Femur (tissue), 1 donor: ENCODE data around the gene GRAMD1B.
"Not testable (repeated sequence)": the region's sequence is repeated elsewhere in the genome, so short reads cannot be mapped to it uniquely, and the experiment has no call there.

Experiments
- DNase-seq: peaks from one replicate; pipeline ENCODE4 v3.0.0-alpha.2; 2017

GRAMD1B gene

DNA sequence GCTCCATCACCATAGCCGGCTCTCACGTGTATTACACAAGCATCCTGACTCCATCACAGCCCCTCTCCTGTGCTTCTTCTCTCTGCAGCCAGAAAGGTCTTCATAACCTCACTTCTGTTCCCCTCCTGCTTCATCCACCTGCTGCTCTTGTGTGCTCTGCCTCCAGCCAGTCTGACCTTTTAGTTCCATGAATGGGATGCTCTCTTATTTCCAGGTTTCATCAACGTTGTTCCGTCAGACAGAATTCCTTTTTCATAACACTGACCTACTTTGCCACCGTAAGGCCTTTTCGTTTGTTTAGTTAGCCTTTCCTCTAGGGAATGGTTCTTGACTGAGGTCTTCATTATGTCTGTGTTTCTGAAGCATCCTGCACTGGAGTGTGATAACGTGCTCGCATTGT, 18.8 kb downstream of the GRAMD1B start:
- no peak for DNase-seq

- DNase-seq, result no peak
Measured at GRCh38 chr11:123449436-123449835, 19.4 kb downstream of the GRAMD1B start.

- peak; percentile 54 for DNase-seq
Measured at GRCh38 chr11:123450623-123451022, 20.6 kb downstream of the GRAMD1B start.

DNA sequence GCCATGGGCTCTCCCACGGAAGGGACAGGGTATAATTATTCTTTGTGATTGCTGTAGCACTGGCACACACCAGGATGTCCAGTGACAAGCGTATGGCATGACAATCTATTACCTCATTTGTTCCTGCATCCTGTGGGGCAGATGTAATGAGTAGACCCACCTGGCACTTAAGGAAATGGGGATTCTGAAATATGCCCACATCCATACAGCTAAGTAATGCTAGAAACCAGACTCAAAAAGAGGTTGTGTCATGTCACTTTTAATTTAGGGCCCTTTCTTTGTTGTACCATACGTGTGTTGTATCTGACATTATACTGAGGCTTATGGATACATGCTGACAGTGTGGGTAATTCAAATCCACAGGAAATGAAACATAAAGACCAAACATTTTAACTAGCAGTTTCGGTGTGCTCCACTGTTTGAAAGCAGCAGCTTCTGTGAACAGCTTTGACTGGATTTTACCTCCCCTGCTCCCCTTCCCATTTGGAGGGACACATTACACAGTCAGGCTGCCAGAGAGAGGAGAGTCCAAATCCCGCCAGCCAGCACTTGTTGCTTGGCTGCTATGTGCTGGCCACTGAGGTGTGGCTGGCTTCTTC, 21.2 kb downstream of the GRAMD1B start:
- no peak for DNase-seq

DNA sequence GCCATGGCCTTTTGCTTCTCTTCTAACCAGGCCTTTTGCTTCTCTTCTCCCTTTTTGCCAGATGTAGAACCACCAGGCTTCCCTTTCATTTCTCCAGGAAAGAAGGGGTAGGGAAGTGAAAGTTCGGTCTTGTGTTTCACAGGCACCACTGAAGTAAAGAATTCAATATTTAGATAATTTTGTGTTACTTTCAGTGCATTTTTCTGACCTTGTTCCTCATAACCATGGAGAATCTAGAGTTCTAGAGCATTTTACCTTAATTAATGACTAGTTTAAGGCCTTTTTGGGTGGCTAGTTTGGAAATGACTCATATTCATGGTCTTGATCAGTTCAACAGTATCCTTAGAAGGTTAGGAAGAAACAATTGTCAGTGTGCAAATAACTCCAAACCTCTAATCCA, 22.7 kb downstream of the GRAMD1B start:
- no peak for DNase-seq

GRCh38 chr11:123454060-123454651, 24.1 kb downstream of the GRAMD1B start:
- DNase-seq, result no peak

GRCh38 chr11:123454796-123455195, 24.7 kb downstream of the GRAMD1B start:
- DNase-seq, result no peak

DNA sequence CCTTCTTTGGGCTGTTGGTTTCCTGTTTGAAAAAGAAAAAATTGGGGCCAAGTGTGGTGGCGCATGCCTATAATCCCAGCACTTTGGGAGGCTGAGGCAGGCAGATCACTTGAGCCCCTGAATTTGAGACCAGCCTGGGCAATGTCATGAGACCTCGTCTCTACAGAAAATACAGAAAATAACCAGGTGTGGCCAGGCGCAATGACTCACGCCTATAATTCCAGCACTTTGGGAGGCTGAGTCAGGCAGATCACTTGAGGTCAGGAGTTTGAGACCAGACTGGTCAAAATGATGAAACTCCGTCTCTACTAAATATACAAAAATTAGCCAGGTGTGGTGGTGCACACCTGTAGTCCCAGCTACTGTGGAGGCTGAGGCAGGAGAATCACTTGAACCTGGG, 26.4 kb downstream of the GRAMD1B start:
- DNase-seq, result not testable (repeated sequence)

DNA sequence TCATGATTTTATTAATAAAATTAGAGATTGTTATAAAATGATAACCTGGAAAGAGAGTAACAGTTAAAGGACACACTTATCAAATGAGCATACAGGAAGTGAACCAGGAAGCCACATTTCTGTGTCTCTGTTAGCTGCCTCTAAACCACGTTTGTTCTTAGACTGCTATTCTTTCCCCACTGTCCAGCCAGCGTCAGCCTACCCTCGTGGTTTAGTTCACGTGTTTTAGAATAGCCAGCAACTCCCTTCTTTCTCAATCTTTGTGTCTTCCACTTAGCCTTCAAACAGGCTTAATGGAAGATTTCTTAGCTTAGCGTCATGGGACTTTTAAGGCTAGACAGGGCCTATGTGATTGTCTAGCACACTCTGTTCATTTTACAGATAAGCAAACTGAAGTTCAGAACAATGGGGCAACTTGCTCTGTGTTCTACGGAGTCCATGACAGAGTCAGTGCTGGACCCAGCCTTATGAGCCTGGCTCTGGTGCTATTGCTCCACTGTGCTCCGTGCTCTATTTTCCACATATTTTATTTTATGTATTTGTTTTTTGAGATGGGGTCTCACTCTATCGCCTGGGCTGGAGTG, 27.2 kb downstream of the GRAMD1B start:
- DNase-seq, result no peak

- no peak for DNase-seq
Measured at GRCh38 chr11:123458501-123458900, 28.4 kb downstream of the GRAMD1B start.

GRCh38 chr11:123460012-123460700, 30.1 kb downstream of the GRAMD1B start:
- no peak for DNase-seq

DNA sequence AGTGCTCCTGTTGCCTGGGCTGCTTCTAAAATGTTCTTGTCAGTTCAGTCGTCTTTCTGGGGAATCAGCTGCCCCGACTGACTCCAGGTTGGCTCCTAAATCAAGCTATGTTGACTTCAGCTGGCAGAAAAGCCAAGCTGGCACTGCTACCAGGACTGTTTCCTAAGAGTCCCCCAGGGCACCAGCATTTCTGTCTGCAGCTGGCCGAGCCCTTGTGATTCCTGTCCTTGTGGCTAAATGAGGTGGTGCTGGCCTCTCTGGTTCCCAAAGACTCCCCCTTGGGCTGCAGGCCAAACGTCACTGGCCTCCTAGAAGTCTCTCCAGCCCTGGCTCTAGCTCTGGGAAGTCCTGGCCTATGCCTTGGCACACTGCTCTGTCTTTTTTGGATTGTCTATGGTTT, 31.1 kb downstream of the GRAMD1B start:
- peak; percentile 49 for DNase-seq

GRCh38 chr11:123465667-123466066, 35.6 kb downstream of the GRAMD1B start:
- not testable (repeated sequence) for DNase-seq

DNA sequence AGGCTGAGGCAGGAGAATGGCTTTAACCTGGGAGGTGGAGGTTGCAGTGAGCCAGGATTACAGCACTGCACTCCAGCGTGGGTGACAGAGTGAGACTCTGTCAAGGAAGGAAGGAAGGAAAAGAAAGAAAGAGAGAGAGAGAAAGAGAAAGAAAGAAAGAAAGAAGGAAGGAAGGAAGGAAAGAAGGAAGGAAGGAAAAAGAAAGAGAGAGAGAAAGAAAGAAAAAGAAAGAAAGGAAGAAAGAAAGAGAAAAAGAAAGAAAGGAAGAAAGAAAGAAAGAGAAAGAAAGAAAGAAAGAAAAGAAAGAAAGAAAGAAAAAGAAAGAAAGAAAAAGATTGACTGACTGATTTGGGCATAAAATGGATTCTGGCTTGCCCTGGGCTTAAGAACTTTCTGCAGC, 36.1 kb downstream of the GRAMD1B start:
- DNase-seq, result not testable (repeated sequence)

DNA sequence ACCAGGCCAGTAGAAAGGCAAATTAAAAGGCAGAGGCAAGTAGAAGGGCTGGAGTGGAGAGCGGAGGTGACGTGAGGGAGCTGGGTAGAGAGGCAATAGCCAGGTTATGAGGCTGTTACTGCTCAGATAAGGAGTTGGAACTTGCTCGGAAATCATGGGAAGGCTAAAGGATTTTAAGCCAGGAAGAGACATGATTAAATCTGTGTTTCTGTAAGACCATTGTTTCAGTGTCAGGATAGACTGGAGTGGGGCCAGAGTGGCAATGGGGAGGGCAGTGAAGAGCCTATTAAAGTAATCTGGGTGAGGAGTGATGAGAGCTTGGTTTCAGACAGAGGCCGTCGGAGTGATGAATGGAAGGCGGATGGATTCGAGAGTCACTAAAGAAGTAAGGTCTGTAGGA, 39.0 kb downstream of the GRAMD1B start:
- no peak for DNase-seq

DNA sequence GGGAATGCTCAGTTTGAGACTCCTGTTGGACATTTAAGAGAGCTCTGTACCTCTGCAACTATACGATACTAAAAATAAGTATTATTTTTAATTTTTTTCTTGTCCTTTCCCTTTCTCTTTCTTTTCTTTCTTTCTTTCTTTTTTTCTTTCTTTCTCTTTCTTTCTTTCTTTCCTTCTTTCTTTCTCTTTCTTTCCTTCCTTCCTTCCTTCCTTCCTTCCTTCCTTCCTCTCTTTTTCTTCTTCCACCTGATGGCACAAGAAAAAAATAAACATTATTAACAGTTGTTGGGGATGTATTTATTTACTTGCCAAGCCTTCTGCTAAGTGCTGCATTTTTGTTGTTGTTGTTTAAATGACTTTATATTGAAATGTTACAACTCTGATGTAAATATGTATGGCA, 39.5 kb downstream of the GRAMD1B start:
- DNase-seq, result no peak

GRCh38 chr11:123470842-123471241, 40.8 kb downstream of the GRAMD1B start:
- no peak for DNase-seq

DNA sequence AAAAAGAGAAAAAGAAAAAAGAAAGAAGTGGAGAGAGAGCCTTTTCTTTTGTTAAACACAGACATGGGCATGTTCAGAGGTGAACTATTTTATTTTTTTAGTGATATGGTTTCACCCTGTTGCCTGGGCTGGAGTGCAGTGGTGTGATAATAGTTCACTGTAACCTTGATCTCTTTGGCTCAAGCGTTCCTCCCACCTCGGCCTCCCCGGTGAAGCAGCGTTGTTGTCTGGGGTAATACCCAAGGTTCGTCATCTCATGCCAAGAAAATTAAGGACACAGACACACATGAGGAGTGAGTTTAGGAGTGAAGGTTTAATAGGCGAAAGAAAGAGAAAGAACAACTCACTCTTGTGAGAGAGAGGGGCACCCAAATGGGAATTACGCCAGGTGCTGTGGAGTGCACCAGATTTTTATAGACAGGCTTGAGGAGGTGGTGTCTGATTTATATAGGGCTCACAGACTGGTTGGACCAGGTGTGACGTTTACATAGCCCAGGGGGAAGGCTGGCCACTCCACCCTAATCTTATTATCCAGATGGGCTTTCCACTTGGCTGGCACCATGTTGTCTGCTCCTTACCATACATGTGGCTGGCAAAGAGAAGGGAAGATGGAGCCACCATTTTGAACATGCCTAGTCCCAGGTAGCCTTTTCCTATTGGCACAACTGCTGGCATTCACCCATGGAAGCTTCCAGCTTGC, 42.3 kb downstream of the GRAMD1B start:
- DNase-seq, result no peak

GRCh38 chr11:123473941-123474677, 44.0 kb downstream of the GRAMD1B start:
- DNase-seq, result no peak

- peak; percentile 33 for DNase-seq
Measured at GRCh38 chr11:123474994-123475393, 44.9 kb downstream of the GRAMD1B start.

DNA sequence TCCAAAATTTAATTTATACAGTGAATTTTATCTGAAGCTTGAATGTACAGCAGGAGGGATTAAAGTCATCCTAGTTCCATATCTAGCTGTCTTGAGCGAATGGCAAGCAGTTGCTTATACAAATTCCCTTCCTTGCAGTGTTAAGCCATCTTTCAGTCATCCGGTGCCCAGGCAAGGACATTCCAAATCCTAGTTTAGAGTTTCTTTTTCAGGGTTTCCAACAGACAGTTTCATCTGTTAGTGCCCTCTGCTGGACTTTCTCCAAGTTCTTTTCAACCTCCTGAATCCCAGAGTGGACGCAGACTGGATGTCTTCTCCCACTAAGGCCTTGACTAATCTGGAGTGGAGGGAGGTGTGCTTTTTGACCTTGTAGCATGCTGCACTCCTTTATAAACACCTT, 45.4 kb downstream of the GRAMD1B start:
- no peak for DNase-seq

- no peak for DNase-seq
Measured at GRCh38 chr11:123477205-123477907, 47.3 kb downstream of the GRAMD1B start.
